Activated naive CD8-positive, alpha-beta T cell (primary cell): ENCODE results near the gene TSR3.
A peak's percentile ranks its signal among the peaks of the same experiment; 100 is the strongest.

ENCODE experiments used
- H3K27ac Mint-ChIP-seq: one replicate; pipeline ENCODE4 v1.8.0; 2021; ENCODE audit warnings: mixed read lengths
- H3K27me3 Mint-ChIP-seq: one replicate; pipeline ENCODE4 v1.8.0; 2021; ENCODE audit warnings: mixed read lengths
- H3K36me3 Mint-ChIP-seq: one replicate; pipeline ENCODE4 v1.8.0; 2021; ENCODE audit warnings: mixed read lengths
- H3K4me1 Mint-ChIP-seq: one replicate; pipeline ENCODE4 v1.8.0; 2021; ENCODE audit warnings: low read depth, mixed read lengths
- H3K4me3 Mint-ChIP-seq: one replicate; pipeline ENCODE4 v1.8.0; 2021; ENCODE audit warnings: mild to moderate bottlenecking, mixed read lengths
- H3K9me3 Mint-ChIP-seq: one replicate; pipeline ENCODE4 v1.8.0; 2021; ENCODE audit warnings: low read depth, mixed read lengths

TSR3 gene

GRCh38 chr16:1318268-1318545 is 33.5 kb downstream of the TSR3 start:
- Mint-ChIP-seq H3K36me3 (no peaks in the 10 kb centered on the region), H3K27ac (no peak overlapping the region), H3K27me3 (no peaks in the 10 kb centered on the region), H3K4me1 (peaks cover 8% of the 10 kb centered on the region), H3K9me3 (no peaks in the 10 kb centered on the region), H3K4me3 (no peak overlapping the region)

- H3K27ac Mint-ChIP-seq: no peak overlapping the region
- H3K4me1 Mint-ChIP-seq: peaks cover 14% of the 10 kb centered on the region
- H3K27me3 Mint-ChIP-seq: no peaks in the 10 kb centered on the region
- no peaks in the 10 kb centered on the region for H3K9me3 Mint-ChIP-seq
- no peaks in the 10 kb centered on the region for H3K36me3 Mint-ChIP-seq
- H3K4me3 Mint-ChIP-seq: no peak overlapping the region
Observed at GRCh38 chr16:1317479-1318267, 34.0 kb downstream of the TSR3 start.

- Mint-ChIP-seq H3K9me3 (no peaks in the 10 kb centered on the region), H3K27ac (peak overlapping the region; percentile 61), H3K4me1 (peaks cover 22% of the 10 kb centered on the region), H3K4me3 (no peak overlapping the region), H3K27me3 (no peaks in the 10 kb centered on the region), H3K36me3 (no peaks in the 10 kb centered on the region)
Observed at GRCh38 chr16:1316033-1316405, 35.7 kb downstream of the TSR3 start.

GRCh38 chr16:1315081-1316032 is 36.3 kb downstream of the TSR3 start:
- no peaks in the 10 kb centered on the region for H3K9me3 Mint-ChIP-seq
- H3K4me1 Mint-ChIP-seq: peaks cover 25% of the 10 kb centered on the region
- H3K4me3 Mint-ChIP-seq: no peak overlapping the region
- no peaks in the 10 kb centered on the region for H3K36me3 Mint-ChIP-seq
- H3K27me3 Mint-ChIP-seq: no peaks in the 10 kb centered on the region
- H3K27ac Mint-ChIP-seq: no peak overlapping the region

GRCh38 chr16:1314399-1315068 is 37.1 kb downstream of the TSR3 start:
- H3K27ac Mint-ChIP-seq: peak overlapping the region; percentile 54

GRCh38 chr16:1313721-1314369 is 37.8 kb downstream of the TSR3 start:
- H3K9me3 Mint-ChIP-seq: no peaks in the 10 kb centered on the region
- peak overlapping the region; percentile 54 for H3K27ac Mint-ChIP-seq
- no peak overlapping the region for H3K4me3 Mint-ChIP-seq
- H3K4me1 Mint-ChIP-seq: peaks cover 28% of the 10 kb centered on the region
- H3K27me3 Mint-ChIP-seq: no peaks in the 10 kb centered on the region
- peaks cover 2% of the 10 kb centered on the region for H3K36me3 Mint-ChIP-seq

More at GRCh38 chr16:1314399-1315068, 37.1 kb downstream of the TSR3 start:
- Mint-ChIP-seq H3K36me3 (peaks cover 2% of the 10 kb centered on the region), H3K27me3 (no peaks in the 10 kb centered on the region), H3K4me3 (no peak overlapping the region), H3K4me1 (peaks cover 28% of the 10 kb centered on the region), H3K9me3 (no peaks in the 10 kb centered on the region)

- peaks cover 34% of the 10 kb centered on the region for H3K4me1 Mint-ChIP-seq
- H3K36me3 Mint-ChIP-seq: peaks cover 2% of the 10 kb centered on the region
- no peaks in the 10 kb centered on the region for H3K9me3 Mint-ChIP-seq
- peak overlapping the region; percentile 46 for H3K27ac Mint-ChIP-seq
- H3K4me3 Mint-ChIP-seq: peak overlapping the region; percentile 65
- H3K27me3 Mint-ChIP-seq: no peaks in the 10 kb centered on the region
Observed at GRCh38 chr16:1312903-1313302, 38.8 kb downstream of the TSR3 start.

- H3K27ac Mint-ChIP-seq: peak overlapping the region; percentile 46
Observed at GRCh38 chr16:1312467-1312816, 39.2 kb downstream of the TSR3 start.

GRCh38 chr16:1311738-1312466 is 39.8 kb downstream of the TSR3 start:
- Mint-ChIP-seq H3K9me3 (no peaks in the 10 kb centered on the region), H3K27me3 (no peaks in the 10 kb centered on the region), H3K4me3 (peak overlapping the region; percentile 99), H3K27ac (no peak overlapping the region), H3K4me1 (peaks cover 35% of the 10 kb centered on the region), H3K36me3 (peaks cover 2% of the 10 kb centered on the region)

More at GRCh38 chr16:1312467-1312816, 39.2 kb downstream of the TSR3 start:
- Mint-ChIP-seq H3K36me3 (peaks cover 2% of the 10 kb centered on the region), H3K4me1 (peaks cover 35% of the 10 kb centered on the region), H3K9me3 (no peaks in the 10 kb centered on the region), H3K4me3 (peak overlapping the region; percentile 65), H3K27me3 (no peaks in the 10 kb centered on the region)

GRCh38 chr16:1311212-1311737 is 40.4 kb downstream of the TSR3 start:
- Mint-ChIP-seq H3K36me3 (peaks cover 2% of the 10 kb centered on the region), H3K9me3 (no peaks in the 10 kb centered on the region), H3K27ac (peak overlapping the region; percentile 98), H3K4me3 (peak overlapping the region; percentile 99), H3K27me3 (no peaks in the 10 kb centered on the region), H3K4me1 (peaks cover 38% of the 10 kb centered on the region)

GRCh38 chr16:1310832-1311200 is 40.9 kb downstream of the TSR3 start:
- H3K4me3 Mint-ChIP-seq: peak overlapping the region; percentile 99
- peaks cover 43% of the 10 kb centered on the region for H3K4me1 Mint-ChIP-seq
- H3K9me3 Mint-ChIP-seq: no peaks in the 10 kb centered on the region
- H3K27ac Mint-ChIP-seq: peak overlapping the region; percentile 98
- H3K36me3 Mint-ChIP-seq: peaks cover 2% of the 10 kb centered on the region
- H3K27me3 Mint-ChIP-seq: no peaks in the 10 kb centered on the region

GRCh38 chr16:1309888-1310831 is 41.5 kb downstream of the TSR3 start:
- Mint-ChIP-seq H3K4me1 (peaks cover 46% of the 10 kb centered on the region), H3K36me3 (peaks cover 2% of the 10 kb centered on the region), H3K9me3 (no peaks in the 10 kb centered on the region), H3K27ac (peak overlapping the region; percentile 98), H3K27me3 (no peaks in the 10 kb centered on the region), H3K4me3 (peak overlapping the region; percentile 99)
